Parathyroid adenoma (tissue), 2 donors: Measurements from ENCODE around the gene MLLT3.

Source experiments
- H2AFZ ChIP-seq: fragments of 300-600 bp; sonication (generic); one replicate; pipeline ENCODE4 v1.7.0; 2017; ENCODE audit warnings: antibody characterized with exemption, mild to moderate bottlenecking
- H3K27ac ChIP-seq: fragments of 300-600 bp; sonication (generic); one replicate; pipeline ENCODE4 v1.7.0; 2017
- H3K27me3 ChIP-seq: fragments of 300-600 bp; sonication (generic); one replicate; pipeline ENCODE4 v1.7.0; 2017; ENCODE audit warnings: low read length; ENCODE audit not compliant: control insufficient read depth, insufficient read depth
- H3K36me3 ChIP-seq: fragments of 300-600 bp; sonication (generic); one replicate; pipeline ENCODE4 v1.7.0; 2017; ENCODE audit warnings: low read length; ENCODE audit not compliant: control insufficient read depth, insufficient read depth
- H3K4me1 ChIP-seq: fragments of 300-600 bp; sonication (generic); one replicate; pipeline ENCODE4 v1.7.0; 2017; ENCODE audit warnings: control low read depth
- H3K4me2 ChIP-seq: fragments of 300-600 bp; sonication (generic); one replicate; pipeline ENCODE4 v1.7.0; 2017; ENCODE audit warnings: low read length
- H3K4me3 ChIP-seq: fragments of 300-600 bp; sonication (generic); one replicate; pipeline ENCODE4 v1.7.0; 2017; ENCODE audit warnings: low read depth, low read length
- H3K79me2 ChIP-seq: fragments of 300-600 bp; sonication (generic); one replicate; pipeline ENCODE4 v1.7.0; 2017; ENCODE audit warnings: control low read depth
- H3K9ac ChIP-seq: fragments of 300-600 bp; sonication (generic); one replicate; pipeline ENCODE4 v1.7.0; 2017; ENCODE audit warnings: mild to moderate bottlenecking
- H3K9me3 ChIP-seq: fragments of 300-600 bp; sonication (generic); one replicate; pipeline ENCODE4 v1.7.0; 2017; ENCODE audit warnings: low read length; ENCODE audit not compliant: control insufficient read depth
- CTCF ChIP-seq: fragments of 300-600 bp; sonication (generic); IDR thresholded peaks from one replicate; pipeline ENCODE4 v1.7.0; 2017; ENCODE audit warnings: antibody characterized with exemption, mild to moderate bottlenecking
- donor health status: primary hyperparathyroidism.

MLLT3 gene

DNA sequence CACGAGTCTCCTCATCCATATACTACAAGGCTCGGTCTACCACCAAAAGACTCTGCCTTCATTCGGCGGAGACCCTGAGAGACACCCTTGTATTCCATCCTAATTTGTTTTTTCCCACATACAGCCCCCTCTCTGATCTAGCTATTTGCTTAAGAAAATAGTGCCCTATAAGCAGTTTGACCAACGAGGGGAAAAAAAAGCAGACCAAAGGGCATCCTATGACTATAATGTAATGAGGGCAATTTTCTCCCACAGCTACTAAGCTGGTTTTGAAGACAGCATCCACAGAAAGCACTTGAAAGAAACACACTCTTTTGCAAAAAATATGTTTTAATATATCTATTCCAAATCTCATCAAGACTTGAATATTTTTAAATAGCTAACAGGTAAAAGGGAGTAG is 147.8 kb downstream of the MLLT3 start:
- Histone ChIP-seq H3K79me2 (peaks cover 2% of the 10 kb centered on the region), H3K4me3 (no peak overlapping the region), H3K9ac (no peak overlapping the region), H3K4me2 (no peak overlapping the region), H2AFZ (no peak overlapping the region), H3K9me3 (no peaks in the 10 kb centered on the region), H3K27me3 (no peaks in the 10 kb centered on the region), H3K4me1 (no peaks in the 10 kb centered on the region), H3K27ac (no peak overlapping the region), H3K36me3 (no peaks in the 10 kb centered on the region)
- no peak for TF ChIP-seq CTCF

DNA sequence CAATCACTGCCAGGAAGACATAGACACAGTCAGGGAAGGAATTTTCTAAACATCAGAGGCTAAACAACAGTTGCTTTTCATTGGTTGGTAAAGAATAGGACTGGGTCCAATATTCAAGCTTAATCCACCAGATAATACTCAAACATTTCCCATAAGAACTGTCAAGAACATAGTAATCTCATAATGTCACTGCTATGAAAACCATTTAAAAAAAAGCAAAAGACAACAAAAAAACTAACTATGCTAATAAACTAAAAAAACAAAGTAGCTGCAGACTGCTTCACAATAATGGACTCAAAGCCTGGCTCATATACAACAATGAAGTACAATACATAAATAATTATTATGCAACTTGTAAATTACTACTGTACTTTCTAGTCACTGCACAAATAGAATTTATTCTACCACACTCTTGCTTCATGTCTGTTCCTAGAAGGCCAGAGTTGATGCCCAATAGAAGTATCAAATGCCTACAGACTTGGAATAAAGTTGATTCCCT is 148.7 kb downstream of the MLLT3 start:
- Histone ChIP-seq H3K9me3 (no peaks in the 10 kb centered on the region), H3K4me3 (no peak overlapping the region), H3K9ac (no peak overlapping the region), H3K4me2 (no peak overlapping the region), H3K36me3 (no peaks in the 10 kb centered on the region), H3K27me3 (no peaks in the 10 kb centered on the region), H3K4me1 (no peaks in the 10 kb centered on the region), H3K79me2 (peaks cover 2% of the 10 kb centered on the region), H2AFZ (no peak overlapping the region), H3K27ac (no peak overlapping the region)
- no peak for TF ChIP-seq CTCF

- no peak overlapping the region for H3K27ac ChIP-seq
- no peak overlapping the region for H2AFZ ChIP-seq
- peaks cover 2% of the 10 kb centered on the region for H3K79me2 ChIP-seq
- H3K4me3 ChIP-seq, result no peak overlapping the region
- no peaks in the 10 kb centered on the region for H3K4me1 ChIP-seq
- no peak overlapping the region for H3K9ac ChIP-seq
- no peak for TF ChIP-seq CTCF
- H3K36me3 ChIP-seq, result no peaks in the 10 kb centered on the region
- no peaks in the 10 kb centered on the region for H3K9me3 ChIP-seq
- no peak overlapping the region for H3K4me2 ChIP-seq
- H3K27me3 ChIP-seq, result no peaks in the 10 kb centered on the region
These were observed 149.8 kb downstream of the MLLT3 start for GRCh38 chr9:20472342-20473045.

- Histone ChIP-seq H2AFZ (no peak overlapping the region), H3K4me3 (no peak overlapping the region), H3K27me3 (no peaks in the 10 kb centered on the region), H3K36me3 (no peaks in the 10 kb centered on the region), H3K9me3 (no peaks in the 10 kb centered on the region), H3K4me2 (no peak overlapping the region), H3K9ac (no peak overlapping the region), H3K4me1 (no peaks in the 10 kb centered on the region), H3K27ac (no peak overlapping the region), H3K79me2 (no peaks in the 10 kb centered on the region)
- no peak for TF ChIP-seq CTCF
These were observed 155.8 kb downstream of the MLLT3 start for GRCh38 chr9:20466328-20467008.
